GM19467 (cell line): ENCODE data around the gene IKZF1.

Experiments used
- ATAC-seq: cut with Tn5 transposase; IDR thresholded peaks from one replicate; pipeline ENCODE4 v1.9.1; 2021; ENCODE audit warnings: mild to moderate bottlenecking, moderate library complexity; ENCODE audit not compliant: unreplicated experiment

Gene IKZF1

DNA sequence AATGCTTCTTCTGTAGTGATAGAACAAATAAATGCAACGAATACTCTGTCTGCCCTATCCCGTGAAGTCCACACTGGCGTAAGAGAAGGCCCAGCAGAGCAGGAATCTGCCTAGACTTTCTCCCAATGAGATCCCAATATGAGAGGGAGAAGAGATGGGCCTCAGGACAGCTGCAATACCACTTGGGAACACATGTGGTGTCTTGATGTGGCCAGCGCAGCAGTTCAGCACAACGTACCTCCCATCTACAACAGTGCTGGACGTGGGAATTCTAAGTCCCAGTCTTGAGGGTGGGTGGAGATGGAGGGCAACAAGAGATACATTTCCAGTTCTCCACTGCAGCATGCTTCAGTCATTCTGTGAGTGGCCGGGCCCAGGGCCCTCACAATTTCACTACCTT lies 99.9 kb downstream of the IKZF1 start:
- no peak for ATAC-seq

DNA sequence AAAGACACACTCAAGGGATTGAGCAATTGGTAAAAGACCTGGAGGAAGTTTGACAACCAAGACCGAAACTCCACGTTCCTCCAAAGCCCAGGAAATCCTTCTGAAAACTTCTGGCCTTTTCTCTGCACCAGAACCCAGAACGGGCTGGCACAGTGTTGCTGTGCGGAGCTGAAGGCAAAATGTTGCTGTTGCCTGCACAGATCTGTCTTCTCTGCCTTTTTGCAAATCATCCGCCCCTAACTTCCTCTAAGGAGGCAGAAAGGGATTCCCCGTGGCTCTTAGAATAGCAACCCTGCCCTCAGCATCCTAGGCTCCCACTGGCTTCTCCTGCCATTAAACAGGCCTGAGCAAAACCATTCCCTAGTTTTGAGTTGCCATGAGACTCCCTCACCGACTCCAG lies 100.7 kb downstream of the IKZF1 start:
- no peak for ATAC-seq

DNA sequence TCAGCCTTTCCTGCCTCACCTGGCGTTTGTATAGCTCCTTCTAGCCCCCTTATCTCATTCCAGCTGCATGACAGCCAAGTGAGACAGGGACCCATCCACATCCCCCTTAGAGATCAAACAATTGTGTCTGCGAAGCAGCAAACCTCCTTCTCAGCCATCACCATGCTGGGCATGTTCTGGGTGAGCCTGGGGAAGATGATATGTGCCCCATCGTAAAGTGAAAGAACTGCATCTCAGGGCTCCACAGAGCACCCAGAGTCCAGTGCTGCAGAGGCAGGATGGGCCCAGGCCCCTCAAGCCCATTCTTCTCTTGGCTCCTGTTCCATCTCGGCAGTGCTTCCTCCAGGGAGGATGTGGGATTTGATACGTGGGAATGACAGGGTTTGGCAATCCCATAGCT lies 102.4 kb downstream of the IKZF1 start:
- ATAC-seq: no peak

DNA sequence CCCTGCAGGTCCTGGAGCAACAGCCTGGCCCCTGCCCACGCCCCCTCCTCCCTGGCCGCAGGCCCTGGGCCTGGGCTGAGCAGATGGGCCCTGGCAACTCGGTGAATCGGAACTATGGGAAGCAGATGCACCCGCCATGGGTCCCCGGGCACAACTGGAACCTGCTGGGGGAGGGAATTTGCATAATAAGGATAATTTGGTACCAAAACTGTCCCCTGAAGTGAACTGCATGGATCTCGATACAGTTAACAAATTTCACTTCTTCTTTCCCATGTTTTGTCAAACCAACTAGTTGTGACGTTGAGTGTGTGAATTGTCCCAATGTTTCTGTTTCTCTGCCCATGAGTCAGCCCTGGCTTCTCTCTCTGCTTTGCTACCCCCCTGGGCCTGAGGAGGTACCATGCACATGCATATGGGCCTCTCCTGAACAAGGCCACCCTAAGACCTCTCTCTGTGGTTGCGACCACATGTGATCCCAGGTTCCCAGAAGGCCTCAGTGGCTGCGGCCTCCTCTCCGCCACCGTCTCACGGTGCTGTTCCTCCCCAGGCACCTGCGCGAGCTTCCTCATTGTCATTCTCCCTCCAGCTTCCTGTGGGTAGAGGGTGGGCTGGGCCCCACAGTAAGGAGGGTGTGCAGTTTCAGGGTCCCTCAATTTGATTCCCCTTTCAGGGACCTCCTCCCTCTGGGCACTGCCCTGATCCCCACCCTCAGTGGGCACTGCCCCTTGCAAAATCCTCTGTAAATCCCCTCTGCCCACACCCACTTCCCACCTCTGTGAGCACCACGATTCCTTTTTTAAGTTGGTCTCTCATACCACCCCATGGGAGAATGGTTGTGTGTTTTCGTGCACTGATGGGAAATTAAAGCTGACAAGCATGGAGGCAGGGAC lies 105.6 kb downstream of the IKZF1 start:
- ATAC-seq: peak; percentile 54

- ATAC-seq: no peak
These were observed 106.8 kb downstream of the IKZF1 start for GRCh38 chr7:50411332-50411731.

DNA sequence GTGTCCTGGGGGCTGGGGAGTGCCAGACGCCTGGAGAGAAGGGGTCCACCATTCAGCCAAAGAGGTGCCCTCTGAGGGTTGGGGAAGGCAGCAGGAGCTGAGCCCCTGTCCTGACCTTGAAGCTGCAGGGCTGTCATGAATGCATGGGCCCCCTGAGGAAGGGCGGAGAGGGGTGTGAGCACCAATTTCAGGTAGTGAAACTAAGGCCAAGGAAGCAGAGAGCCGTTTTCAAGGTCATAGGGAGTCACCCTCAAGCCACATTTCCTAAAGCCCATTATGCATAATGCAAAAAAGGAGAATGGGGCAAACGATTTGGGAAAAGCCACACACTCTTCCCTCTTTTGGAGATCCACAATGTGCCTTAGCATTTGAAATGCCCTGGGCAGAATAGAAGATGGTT lies 108.5 kb downstream of the IKZF1 start:
- ATAC-seq: no peak

DNA sequence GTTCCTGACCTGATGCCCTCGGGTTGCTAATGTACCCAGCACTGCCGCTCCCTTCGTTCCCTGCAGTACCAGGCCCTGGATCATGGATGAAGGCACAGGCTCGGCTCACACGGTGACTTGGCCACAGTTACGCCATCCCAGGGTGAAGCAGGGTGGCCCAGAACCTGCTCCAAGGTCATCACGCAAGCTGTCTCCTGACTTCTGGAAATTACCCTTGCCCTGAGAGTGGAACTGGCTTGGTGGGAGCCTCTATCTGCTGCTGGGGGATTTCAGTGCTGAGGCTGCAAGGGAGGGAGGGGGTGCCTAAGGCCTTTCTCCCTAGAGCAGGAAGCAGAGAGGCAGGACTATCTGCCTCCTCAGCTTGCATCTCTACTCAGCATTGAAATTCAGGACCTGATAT lies 109.0 kb downstream of the IKZF1 start:
- ATAC-seq: no peak

DNA sequence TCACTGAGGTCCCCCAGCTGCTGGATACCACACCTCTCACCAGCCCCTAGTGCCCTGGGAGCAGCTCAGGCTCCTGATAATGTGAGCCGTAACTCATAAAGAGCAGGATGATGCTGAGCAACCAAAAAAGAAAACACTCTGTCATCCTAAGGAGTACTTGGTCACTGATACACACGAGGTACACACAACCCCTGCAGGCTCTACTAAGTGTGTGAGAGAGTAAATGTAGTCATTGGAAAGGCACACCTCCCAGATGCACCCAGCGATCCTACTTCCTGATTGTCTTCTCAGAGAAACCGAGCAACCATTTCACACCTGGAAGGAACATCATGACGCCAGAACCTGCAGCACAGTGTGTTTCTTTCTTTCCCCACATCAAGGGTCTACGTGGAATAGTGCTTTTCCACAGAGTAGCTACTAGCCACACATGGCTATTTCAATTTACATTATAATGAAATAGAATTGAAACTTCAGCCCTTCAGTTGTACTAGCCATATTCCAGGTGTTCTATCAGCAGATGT lies 111.4 kb downstream of the IKZF1 start:
- no peak for ATAC-seq

- peak; percentile 64 for ATAC-seq
These were observed 112.1 kb downstream of the IKZF1 start for GRCh38 chr7:50416527-50417182.

DNA sequence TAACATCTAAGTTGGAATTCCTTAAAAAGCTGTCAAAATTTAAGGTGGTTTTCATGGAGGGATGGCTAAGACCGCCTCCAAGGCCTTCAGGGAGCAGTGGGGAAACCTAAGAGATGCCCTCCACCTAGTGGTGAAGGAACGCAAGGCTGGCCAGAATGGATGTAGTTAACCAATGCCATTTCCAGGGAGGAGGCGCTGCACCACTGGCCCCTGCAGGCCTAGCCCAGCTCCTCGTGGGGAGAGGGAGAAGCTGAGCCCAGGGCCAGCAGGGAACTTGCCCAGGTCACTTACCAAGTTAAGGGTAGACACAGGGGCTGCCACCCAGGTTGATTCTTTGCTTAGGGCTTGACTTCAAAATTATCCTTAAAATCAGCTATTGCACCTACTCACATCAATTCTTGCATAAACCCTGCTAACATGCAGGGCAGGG lies 113.6 kb downstream of the IKZF1 start:
- peak; percentile 90 for ATAC-seq

GRCh38 chr7:50418526-50419290 lies 114.2 kb downstream of the IKZF1 start:
- ATAC-seq: no peak

GRCh38 chr7:50421043-50421442 lies 116.5 kb downstream of the IKZF1 start:
- ATAC-seq: no peak

GRCh38 chr7:50422858-50423257 lies 118.3 kb downstream of the IKZF1 start:
- no peak for ATAC-seq

GRCh38 chr7:50423860-50424259 lies 119.3 kb downstream of the IKZF1 start:
- ATAC-seq: no peak

GRCh38 chr7:50425318-50425717 lies 120.8 kb downstream of the IKZF1 start:
- no peak for ATAC-seq

DNA sequence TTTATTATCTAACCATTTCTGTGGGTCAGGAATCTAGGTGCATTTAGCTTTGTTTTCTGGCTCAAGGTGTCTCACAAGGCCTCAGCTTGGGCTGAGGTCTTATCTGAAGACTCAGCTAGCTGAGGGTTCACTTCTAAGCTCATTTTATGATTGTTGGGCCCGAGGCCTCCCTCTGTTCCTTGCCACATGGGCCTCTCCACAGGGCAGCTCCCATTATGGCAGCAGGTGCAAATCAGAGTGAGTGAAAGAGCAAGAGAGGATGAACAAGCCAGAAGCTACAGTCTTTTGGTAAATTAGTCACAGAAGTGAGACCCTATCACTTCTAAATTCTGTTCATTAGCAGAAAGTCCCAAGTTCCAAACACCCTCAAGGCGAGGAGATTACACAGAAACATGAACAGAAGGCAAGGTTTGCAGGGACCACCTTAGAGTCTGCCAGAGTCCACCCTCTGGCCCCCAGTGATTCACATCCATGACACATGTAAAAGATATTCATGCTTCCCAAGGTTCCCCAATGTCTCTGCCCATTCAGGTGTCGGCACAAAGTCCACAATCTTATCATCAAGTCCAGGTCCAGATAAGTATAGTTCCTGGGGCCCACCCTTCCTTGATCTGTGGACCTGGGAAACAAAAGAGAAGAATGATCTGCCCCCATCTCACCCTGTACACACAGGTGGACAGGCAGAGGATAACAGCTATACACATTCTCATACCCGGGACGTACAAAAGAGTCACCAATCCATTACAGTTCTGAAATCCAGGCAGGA lies 121.9 kb downstream of the IKZF1 start:
- ATAC-seq: no peak

GRCh38 chr7:50427518-50427917 lies 123.0 kb downstream of the IKZF1 start:
- no peak for ATAC-seq

DNA sequence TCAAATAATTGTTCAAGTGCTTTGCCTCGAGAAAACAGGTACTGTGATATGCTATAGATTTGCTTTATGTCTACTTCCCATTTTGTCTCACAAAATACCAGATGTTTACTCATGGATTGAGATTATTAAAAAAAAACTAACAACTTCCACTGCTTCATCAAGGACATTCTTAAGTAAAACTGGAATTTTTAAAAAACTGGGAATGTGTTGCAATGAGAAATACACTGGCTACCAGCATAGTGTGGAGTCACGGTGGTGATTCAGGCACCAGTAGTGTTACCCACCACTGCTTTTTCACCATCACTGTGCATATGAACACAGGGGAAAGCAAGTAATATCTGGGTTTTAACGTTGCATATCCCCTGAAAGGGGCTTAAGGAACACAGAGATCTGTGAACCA lies 124.4 kb downstream of the IKZF1 start:
- ATAC-seq: no peak

DNA sequence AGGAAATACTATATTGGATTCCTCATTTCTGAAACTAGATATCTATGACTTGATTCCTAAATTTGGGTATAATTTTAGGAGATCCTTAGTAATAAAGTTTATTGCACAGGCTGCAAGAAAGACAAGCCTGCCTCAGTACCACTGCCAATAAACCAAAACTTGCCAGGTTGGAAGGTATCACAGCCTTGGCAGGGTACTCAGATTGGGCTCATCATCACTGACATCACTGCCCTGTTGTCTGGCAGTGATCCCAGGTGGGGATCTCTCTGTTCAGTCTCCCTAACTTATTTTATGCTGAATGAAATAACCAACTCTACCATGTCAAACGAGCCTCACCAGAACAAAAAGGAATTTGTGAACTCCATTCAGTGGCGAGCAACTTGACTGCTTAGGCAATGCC lies 126.8 kb downstream of the IKZF1 start:
- ATAC-seq: no peak

GRCh38 chr7:50431722-50432305 lies 127.3 kb downstream of the IKZF1 start:
- ATAC-seq: no peak
